RWPE1 (cell line): ENCODE results near the gene SCT.
A peak's percentile ranks its signal among the peaks of the same experiment; 100 is the strongest.

Experiments
- CTCF ChIA-PET: fragments of 350-600 bp; sonication (Branson Sonifier 250); formaldehyde crosslinking; extraction: SDS; loops from one replicate; lab custom pipeline; 2021; lab: Yijun Ruan, JAX
- POLR2A ChIA-PET: fragments of 400-600 bp; formaldehyde crosslinking; extraction: SDS; loops from one replicate; lab custom pipeline; 2020; ENCODE audit warnings: antibody characterized with exemption; ENCODE audit not compliant: low non-redundant PET; lab: Yijun Ruan, JAX
- DNase-seq: peaks from one replicate; pipeline ENCODE4 v3.0.0; 2012; ENCODE audit warnings: low spot score
- H3K27ac ChIP-seq: fragments of 450-650 bp; 2 replicates; pipeline ENCODE4 v1.5.1; 2017
- TF ChIP-seq, protein P1 (sequence below): fragments of 450-650 bp; conservative IDR thresholded peaks from 2 replicates; pipeline ENCODE4 v1.5.1; 2017; ENCODE audit warnings: low read depth, mild to moderate bottlenecking

Gene SCT

DNA sequence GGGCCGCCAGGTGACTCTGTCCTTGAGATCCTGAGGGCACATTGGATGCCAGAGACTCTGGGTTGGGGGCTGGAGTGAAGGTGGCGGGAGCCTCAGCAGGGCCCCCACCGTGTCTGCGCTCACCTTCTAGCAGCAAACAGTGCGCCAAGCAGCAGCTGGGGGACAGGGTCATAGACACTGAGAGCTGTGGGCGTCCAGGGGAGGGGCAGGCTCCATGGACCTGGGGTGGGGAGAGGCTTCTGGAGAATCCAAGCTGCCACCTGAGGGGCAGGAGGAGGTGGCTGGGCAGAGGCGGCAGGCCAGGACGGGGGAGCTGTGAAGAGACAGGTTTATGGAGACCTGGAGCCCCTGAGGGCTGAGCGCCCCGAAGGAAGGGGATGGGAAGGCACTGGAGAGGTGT, 42.7 kb downstream of the SCT start:
- ChIA-PET POLR2A (no interaction called here), CTCF (no interaction called here)
- DNase-seq = no peak
- TF ChIP-seq, protein P1, sequence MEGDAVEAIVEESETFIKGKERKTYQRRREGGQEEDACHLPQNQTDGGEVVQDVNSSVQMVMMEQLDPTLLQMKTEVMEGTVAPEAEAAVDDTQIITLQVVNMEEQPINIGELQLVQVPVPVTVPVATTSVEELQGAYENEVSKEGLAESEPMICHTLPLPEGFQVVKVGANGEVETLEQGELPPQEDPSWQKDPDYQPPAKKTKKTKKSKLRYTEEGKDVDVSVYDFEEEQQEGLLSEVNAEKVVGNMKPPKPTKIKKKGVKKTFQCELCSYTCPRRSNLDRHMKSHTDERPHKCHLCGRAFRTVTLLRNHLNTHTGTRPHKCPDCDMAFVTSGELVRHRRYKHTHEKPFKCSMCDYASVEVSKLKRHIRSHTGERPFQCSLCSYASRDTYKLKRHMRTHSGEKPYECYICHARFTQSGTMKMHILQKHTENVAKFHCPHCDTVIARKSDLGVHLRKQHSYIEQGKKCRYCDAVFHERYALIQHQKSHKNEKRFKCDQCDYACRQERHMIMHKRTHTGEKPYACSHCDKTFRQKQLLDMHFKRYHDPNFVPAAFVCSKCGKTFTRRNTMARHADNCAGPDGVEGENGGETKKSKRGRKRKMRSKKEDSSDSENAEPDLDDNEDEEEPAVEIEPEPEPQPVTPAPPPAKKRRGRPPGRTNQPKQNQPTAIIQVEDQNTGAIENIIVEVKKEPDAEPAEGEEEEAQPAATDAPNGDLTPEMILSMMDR = no peak
- H3K27ac ChIP-seq = no peak overlapping the region

DNA sequence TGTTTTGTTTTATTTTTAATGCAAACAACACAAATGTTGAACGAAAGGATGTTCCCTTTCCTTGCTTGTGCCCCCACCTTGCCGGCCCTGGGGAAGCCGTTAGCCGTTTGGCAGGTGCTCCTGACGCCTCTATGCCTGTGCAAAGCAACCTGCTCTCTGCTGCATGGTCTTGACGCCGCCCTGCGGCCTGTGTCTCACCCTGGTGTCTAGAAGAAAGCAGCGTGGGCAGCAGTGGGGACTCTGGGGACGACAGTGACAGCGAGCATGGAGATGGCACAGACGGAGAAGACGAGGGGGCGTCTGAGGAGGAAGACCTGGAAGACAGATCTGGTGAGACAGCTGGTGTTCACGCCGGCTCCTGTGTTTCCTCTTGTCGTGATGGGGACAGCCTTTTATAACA, 45.2 kb downstream of the SCT start:
- TF ChIP-seq, protein P1 = no peak
- CTCF ChIA-PET = no interaction called here
- POLR2A ChIA-PET = interaction anchor here (0.7 kb wide), 1 partner anchor 205 kb away, joined by 3 read pairs; no protein-coding TSS in a partner anchor

DNA sequence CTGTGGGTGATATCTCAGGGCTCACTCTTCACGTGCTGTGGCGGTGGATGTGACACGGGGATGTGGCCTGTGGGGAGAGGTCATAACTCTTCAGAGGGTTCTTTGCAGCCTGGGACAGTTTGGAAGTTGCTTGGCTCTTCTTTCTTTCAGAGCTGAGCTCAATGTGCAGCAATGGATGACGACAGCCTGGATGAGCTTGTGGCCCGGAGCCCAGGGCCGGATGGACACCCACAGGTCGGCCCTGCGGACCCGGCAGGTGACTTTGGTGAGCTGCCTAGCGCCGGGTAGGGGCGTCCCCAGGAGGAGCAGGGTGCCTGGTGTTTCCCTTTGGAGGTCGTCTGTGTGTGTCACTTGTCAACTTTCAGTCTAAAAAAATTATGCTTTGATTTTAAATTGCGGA, 45.6 kb downstream of the SCT start:
- no peak for DNase-seq
- TF ChIP-seq, protein P1 = no peak
- POLR2A ChIA-PET = interaction anchor here (0.7 kb wide), 1 partner anchor 205 kb away, joined by 3 read pairs; no protein-coding TSS in a partner anchor
- peak overlapping the region; percentile 94 for H3K27ac ChIP-seq
- CTCF ChIA-PET = no interaction called here

More for the DNA sequence above, 45.2 kb downstream of the SCT start:
- H3K27ac ChIP-seq = peak overlapping the region; percentile 94; the same call in 1 of the 2 replicates
- no peak for DNase-seq

GRCh38 chr11:579830-580601, 47.0 kb downstream of the SCT start:
- CTCF ChIA-PET = interaction anchor here (0.6 kb wide), 1 partner anchor 203 kb away, joined by 3 read pairs; no protein-coding TSS in a partner anchor
- no peak for DNase-seq
- TF ChIP-seq, protein P1 = no peak
- POLR2A ChIA-PET = no interaction called here
- H3K27ac ChIP-seq = peak overlapping the region; percentile 94

DNA sequence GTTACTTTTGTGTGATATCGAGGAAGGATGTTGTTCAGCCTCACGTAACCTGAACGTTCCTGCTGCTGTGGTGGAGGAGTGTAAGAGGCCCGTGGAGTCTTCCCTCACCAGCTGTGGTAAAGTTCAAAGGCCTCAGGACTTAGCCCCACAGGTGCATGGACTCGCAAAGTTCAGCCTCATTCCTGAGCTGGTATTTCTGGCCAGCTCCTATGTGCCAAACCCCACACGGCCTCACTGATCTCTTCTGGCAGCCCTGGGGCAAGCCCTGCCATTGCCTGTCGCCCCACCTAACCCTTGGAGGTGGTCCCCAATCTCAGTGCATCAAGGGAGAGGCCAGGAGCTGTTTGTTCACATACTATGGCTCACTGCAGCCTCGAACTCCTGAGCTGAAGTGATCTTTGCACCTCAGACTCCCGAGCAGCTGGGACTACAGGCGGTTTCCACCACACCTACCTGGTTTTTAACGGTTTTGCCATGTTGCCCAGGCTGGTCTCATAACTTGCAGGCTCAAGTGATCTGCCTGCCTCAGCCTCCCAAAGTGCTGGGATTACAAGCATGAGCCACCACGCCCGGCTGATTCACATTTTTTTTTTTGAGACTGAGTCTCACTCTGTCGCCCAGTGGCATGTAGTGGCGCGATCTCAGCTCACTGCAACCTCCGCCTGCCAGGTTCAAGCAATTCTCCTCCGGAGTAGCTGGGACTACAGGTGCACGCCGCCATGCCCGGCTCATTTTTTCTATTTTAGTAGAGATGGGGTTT, 48.5 kb downstream of the SCT start:
- H3K27ac ChIP-seq = peak overlapping the region; percentile 94
- no peak for DNase-seq
- POLR2A ChIA-PET = interaction anchor here (0.6 kb wide), 1 partner anchor 172 kb away, joined by 3 read pairs; no protein-coding TSS in a partner anchor
- CTCF ChIA-PET = interaction anchor here (0.5 to 0.6 kb wide), 2 partner anchors 23 to 163 kb away, joined by 7 read pairs; no protein-coding TSS in a partner anchor
- TF ChIP-seq, protein P1 = no peak

DNA sequence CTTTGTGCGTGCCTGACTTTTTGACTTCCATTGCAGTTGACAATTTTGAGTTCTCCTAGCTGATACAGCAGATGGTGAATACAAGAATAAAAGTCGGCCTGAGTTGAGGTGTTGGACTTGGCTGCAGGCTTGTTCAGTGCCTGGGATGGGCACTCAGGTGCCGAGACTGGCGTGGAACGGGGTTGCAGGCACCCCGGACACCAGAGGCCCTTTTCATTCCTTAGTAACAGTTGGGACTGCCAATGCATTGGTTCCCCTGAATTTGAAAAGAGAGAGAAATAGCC, 49.4 kb downstream of the SCT start:
- TF ChIP-seq, protein P1 = no peak
- DNase-seq = no peak
- H3K27ac ChIP-seq = peak overlapping the region; percentile 94
- ChIA-PET CTCF (no interaction called here), POLR2A (no interaction called here)
